GM15510 (cell line): ENCODE measurements around the gene SPATA2.

ENCODE experiments used
- POLR2A ChIP-seq: IDR thresholded peaks from 3 replicates; pipeline ENCODE4 v1.6.1; 2011; ENCODE audit warnings: borderline replicate concordance; ENCODE audit not compliant: insufficient read length; ENCODE audit errors: extremely low read depth

The SPATA2 gene

DNA sequence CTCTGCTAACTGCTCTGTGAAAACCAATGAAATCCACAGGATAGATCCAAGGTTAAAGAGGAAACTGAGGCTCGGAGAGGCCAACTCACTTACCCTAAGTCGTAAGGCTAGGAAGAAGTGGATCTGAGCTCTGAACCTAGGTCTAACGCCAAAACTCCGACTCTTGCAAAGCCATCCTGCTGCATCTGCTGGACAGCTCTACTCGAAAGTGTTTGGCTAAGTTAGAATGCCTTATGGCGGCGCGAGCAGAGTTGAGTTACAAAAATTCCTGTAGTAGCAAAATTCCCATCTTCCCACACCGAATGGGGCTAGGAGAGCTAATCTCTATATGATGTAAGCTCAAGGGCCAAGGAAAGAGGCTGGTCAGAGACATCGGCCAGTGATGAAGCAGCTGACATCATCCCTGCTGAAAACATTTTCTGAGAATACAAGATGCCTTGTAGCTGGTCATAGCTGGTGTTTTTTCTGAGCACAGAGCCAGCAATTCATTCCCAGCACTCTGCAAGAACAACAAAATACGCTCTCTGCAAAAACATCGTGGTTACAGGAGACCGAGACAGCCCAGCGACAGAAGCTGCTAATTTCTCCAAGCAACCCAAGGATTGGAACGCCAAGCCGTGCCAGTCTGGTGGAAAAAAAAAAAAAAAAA lies 1.8 kb downstream of the SPATA2 start:
- no peak for TF ChIP-seq POLR2A

DNA sequence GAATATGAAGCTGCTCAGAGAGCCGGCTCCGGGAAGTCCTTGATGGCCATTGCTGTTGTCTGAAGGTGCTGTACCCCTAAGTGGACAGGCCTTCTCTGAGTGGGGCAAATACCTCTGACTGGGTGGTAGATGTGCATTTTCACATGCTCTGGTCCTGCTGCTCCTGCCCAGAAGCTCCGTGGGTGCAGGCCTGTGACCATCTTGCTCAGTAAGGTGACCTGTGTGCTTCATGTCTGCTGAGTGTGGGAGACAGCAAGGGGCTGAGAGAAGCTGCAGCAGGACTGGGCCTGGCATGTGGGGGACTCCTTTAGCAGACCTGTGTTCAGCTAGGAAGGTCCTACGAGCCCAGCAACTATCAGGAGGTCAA lies 5.0 kb downstream of the SPATA2 start:
- TF ChIP-seq POLR2A: no peak

DNA sequence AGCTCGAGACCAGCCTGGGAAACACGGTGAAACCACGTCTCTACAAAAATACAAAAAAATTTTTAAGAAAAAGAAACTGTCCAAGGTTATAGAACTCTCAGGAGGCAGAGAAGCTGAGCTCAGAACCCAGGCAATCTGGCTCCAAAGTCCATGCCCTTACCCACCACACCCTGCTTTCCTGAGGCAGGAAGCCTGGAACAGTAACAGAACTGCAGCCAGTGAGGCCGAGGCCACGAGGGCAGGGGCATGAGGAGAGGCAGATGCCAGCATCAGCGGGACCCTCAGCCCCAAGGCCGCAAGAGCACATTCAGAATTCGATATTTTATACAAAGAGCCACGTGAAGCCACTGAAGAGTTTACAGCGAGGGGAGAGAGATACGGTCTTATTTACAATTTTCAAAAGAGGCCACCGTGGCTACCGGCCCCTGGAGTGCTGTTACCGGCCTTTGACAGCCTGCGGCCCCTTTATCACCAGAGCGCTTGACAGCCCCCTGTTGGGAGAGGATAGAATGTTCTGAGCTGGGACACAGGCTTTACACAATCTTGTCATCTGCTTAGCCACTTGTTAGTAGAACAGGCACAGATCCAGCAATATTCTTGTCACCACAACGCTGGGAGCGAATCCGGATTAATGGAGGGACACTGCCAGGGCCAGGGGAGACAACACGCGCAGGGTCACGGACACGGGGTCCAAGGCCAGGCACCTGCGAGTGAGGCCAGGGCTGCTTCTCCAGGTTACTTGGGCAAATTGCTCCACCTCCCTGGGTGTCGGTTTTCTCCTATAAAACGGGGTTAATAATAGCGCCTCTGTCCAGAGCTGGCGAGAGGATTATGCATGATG lies 5.6 kb downstream of the SPATA2 start:
- TF ChIP-seq POLR2A: no peak

DNA sequence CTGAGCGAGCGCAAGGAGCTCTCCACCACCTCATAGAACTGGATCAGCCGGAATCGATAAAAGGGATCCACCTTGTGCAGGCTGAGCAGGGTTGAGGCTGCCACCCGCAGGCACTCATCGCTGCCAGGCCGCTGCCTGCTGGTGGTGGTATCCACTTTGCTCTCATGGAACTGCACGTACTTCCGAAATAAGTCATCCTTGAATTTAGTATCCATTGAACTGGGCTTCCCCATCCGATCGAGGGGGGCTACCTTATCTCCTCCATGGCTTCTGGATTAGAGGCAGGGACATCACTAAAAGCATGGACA lies 7.1 kb downstream of the SPATA2 start:
- TF ChIP-seq POLR2A: no peak

- no peak for TF ChIP-seq POLR2A
These were observed 7.7 kb downstream of the SPATA2 start for GRCh38 chr20:49907405-49908257.

GRCh38 chr20:49906615-49907154 lies 8.6 kb downstream of the SPATA2 start:
- TF ChIP-seq POLR2A: no peak

DNA sequence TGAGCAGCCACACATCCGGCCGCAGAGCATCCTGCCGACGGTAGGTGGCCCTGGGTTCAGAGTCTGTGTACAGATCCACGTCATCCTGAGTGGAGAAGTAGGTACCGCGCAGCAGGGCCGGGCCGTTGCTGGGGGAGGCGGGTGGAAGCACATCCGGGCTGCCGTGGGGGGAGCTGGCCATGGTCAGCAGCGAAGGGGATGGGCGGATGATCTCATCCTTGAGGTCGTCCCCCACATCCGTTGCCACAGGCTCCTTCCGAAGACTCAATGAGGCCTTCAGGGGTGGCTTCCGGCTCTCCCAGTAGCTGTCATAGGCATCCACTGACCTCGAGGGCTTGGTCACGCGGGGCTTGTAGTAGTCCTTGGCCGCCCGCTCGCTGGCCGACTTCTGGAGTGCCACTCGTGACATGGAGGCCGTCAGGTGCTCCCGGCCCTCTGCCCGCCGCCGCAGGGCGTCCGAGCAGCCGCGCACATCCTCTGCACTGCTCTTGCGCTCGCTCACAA lies 9.2 kb downstream of the SPATA2 start:
- no peak for TF ChIP-seq POLR2A

- no peak for TF ChIP-seq POLR2A
These were observed 9.8 kb downstream of the SPATA2 start for GRCh38 chr20:49905415-49906091.

GRCh38 chr20:49904440-49905214 lies 10.7 kb downstream of the SPATA2 start:
- TF ChIP-seq POLR2A: no peak

DNA sequence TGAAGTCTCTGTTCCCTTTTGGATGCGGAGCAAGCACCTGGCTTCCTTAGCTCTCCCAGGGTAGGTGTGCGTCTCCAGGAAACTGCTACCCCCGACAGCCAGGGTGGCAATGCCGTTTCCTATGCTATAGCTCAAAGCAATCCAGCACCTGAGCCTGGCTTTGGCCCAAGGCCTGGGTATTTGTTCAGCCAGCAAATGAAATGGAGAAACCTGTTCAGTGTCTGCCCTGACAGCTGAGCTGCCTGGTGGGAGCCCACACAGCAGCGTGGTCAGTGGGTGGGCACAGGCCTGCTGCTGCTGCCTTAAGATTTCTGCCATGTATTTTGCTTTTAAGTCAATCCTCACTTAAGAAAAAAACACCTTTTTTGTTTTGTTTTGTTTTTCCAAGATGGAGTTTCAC lies 13.7 kb downstream of the SPATA2 start:
- no peak for TF ChIP-seq POLR2A

DNA sequence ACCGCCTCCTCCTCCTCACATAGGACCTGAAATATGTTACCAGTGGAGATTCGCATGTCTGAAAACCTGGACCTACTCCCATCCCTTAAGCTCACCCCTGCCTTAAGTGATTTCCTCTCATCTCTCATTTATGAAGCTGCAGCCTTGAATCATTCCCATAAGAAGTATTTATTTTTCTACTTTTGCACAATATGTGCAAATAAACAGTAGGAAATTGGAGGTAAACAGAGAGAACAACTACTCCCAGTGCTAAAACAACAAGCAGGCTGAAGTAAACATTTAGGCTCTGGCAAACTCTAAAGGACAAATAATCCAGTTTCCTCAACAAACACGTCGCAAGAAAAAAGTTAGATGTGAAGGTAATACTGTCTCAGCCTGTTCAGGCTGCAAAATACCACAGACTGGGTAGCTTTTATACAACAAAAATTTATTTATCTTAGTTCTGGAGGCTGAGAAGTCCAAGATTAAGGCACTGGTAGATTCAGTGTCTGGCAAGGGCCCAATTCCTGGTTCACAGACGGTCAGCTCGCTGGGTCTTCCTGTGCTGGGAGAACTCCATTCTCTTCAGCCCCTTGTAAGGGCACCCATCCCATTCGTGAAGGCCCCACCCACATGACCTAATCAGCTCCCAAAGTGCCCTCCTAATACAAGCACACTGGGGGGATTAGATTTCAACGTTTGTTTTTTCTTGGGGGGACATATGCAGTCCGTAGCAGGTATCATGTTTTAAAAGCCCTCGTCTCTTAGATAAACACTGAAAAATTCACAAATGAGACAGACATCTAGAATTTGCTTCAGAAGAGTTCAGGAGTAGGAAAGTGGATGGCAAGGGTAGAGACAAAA lies 15.6 kb downstream of the SPATA2 start:
- TF ChIP-seq POLR2A: no peak

- TF ChIP-seq POLR2A: no peak
These were observed 19.1 kb downstream of the SPATA2 start for GRCh38 chr20:49896204-49896603.

DNA sequence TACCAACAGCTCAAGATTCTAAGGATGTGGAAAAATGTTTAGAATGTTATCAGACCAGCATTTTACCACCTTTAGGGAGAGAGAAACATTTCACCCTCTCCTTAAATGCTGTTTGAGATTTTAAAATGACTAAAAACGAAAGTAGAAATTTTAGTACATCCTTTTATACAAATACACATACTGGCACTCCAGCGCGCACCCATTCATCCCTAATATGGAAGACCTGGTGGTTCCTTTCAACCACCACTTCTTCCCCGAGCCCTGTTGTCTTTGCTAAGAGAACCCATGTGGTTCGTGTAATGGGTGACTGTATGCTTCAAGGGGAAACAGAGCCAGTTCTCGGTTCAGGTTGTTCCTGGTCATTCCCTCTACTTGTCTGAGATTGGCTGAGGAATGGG lies 21.3 kb downstream of the SPATA2 start:
- TF ChIP-seq POLR2A: no peak
